PC-9 (cell line): ENCODE measurements around the gene MMP15. TPM values are rescaled to one million over a fixed set of nuclear protein-coding genes. Genes with fewer than 3 reads are reported as not detected.

Experiments used
- BruUV-seq: library from RNA; stranded (reverse); fragments of 400-500 nt; replicated peaks from 2 replicates; lab custom pipeline; 2021; lab: Mats Ljungman, UMichigan
- CTCF ChIA-PET: fragments of 300-600 bp; sonication (Branson Sonifier 250); formaldehyde crosslinking; loops from one replicate; lab custom pipeline; 2022; ENCODE audit warnings: antibody characterized with exemption; lab: Charles Lee
- POLR2A ChIA-PET: fragments of 300-600 bp; sonication (Branson Sonifier 250); formaldehyde crosslinking; loops from one replicate; lab custom pipeline; 2022; ENCODE audit warnings: antibody characterized with exemption; ENCODE audit not compliant: unreplicated experiment; lab: Charles Lee
- DNase-seq, 2 experiments: peaks; one replicate each; pipeline versions ENCODE4 v3.0.0 to v3.0.0-alpha.2; 2015 to 2022; ENCODE audit warnings: mixed read lengths in 1 of 2
- H2AFZ ChIP-seq: fragments of 200-600 bp; sonication (generic); 2 replicates; pipeline ENCODE4 v1.8.1; 2017; ENCODE audit warnings: antibody characterized with exemption
- H3F3A ChIP-seq: fragments of 200-600 bp; sonication (generic); 2 replicates; pipeline ENCODE4 v1.8.1; 2017; ENCODE audit warnings: antibody characterized with exemption, mild to moderate bottlenecking, low read depth; ENCODE audit not compliant: insufficient read depth
- H3K27ac ChIP-seq: fragments of 200-600 bp; sonication (generic); 2 replicates; pipeline ENCODE4 v1.6.1; 2016; ENCODE audit warnings: mixed run types
- H3K27me3 ChIP-seq: fragments of 200-600 bp; sonication (generic); 2 replicates; pipeline ENCODE4 v1.6.1; 2016; ENCODE audit warnings: low read depth, mixed run types; ENCODE audit not compliant: insufficient read depth
- H3K36me3 ChIP-seq: fragments of 200-600 bp; sonication (generic); 2 replicates; pipeline ENCODE4 v1.6.1; 2016; ENCODE audit warnings: low read depth, mixed run types
- H3K4me1 ChIP-seq: fragments of 200-600 bp; sonication (generic); replicated peaks from 2 replicates; pipeline ENCODE4 v1.6.1; 2016; ENCODE audit warnings: mixed run types; ENCODE audit not compliant: insufficient read depth
- H3K4me2 ChIP-seq: fragments of 200-600 bp; sonication (generic); 2 replicates; pipeline ENCODE4 v1.6.1; 2017; ENCODE audit warnings: mixed run types
- H3K4me3 ChIP-seq: fragments of 200-600 bp; sonication (generic); 2 replicates; pipeline ENCODE4 v1.6.1; 2016; ENCODE audit warnings: mixed run types
- H3K79me2 ChIP-seq: fragments of 200-600 bp; sonication (generic); 2 replicates; pipeline ENCODE4 v1.6.1; 2017; ENCODE audit warnings: low read depth, mixed run types
- H3K9me2 ChIP-seq: fragments of 200-600 bp; sonication (generic); 2 replicates; pipeline ENCODE4 v1.8.1; 2017; ENCODE audit warnings: mild to moderate bottlenecking; ENCODE audit not compliant: insufficient read depth
- H3K9me3 ChIP-seq: fragments of 200-600 bp; sonication (generic); 2 replicates; pipeline ENCODE4 v1.8.1; 2016; ENCODE audit warnings: low read depth; ENCODE audit not compliant: insufficient read depth
- H4K20me1 ChIP-seq: fragments of 200-600 bp; sonication (generic); 2 replicates; pipeline ENCODE4 v1.8.1; 2017; ENCODE audit not compliant: insufficient read depth
- EZH2 ChIP-seq: fragments of 200-600 bp; sonication (generic); IDR thresholded peaks from 2 replicates; pipeline ENCODE4 v1.8.0; 2017; ENCODE audit warnings: antibody characterized with exemption, low read depth
- intact Hi-C: fragments of 100-400 bp; cut with micrococcal nuclease; formaldehyde crosslinking; loops from one replicate; pipeline ENCODE4 v1.10.0; 2022; ENCODE audit not compliant: unreplicated experiment
- total RNA-seq: library from RNA; stranded (reverse); gene quantifications from 2 replicates; pipeline ENCODE4 v1.2.3, GENCODE V29; 2021
- TF ChIP-seq, protein P1 (sequence below): fragments of 200-600 bp; sonication (generic); conservative IDR thresholded peaks from 2 replicates; pipeline ENCODE4 v1.6.1; 2017; ENCODE audit warnings: mixed run types, antibody characterized with exemption, mild to moderate bottlenecking, moderate library complexity

The MMP15 gene
- total RNA-seq, 1 experiment from 2014 or later = 20.1 TPM

DNA sequence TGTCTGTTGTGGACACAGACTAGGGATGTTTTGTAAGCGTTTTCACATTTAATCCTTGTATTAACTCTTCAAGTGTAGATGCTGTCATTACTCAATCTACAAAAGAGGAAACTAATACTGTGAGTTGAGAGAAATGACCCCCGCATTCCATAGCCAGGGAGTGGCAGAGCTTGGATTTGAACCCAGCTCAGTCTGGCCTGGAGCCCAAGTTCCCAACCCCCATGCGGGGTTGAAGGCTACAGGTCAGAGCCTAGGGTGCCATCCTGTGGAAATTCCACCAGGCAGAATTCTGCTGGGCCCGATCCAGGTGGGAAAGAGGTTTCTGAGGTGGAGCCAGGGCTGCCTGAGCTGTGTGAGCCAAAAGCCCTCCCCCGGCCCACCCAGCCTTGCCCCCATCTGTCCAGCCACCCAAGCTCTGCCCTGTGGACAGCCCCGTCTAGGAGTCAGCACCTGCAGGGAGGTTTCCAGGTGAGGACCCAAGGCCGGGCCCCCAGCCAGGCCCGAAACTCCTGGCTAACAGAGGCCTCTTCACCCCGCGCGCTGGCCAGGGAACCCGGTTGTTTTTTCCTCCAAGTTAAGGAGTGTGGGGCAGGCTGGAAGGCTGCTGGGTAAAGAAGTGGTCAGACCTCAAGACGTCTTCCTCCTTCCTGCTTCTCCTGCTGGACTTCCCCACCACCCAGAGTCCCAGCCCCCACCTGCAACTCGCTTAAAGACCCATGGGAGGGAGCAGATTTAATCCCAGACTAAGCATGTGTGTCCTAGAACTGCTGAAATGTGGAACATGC lies 5.7 kb downstream of the MMP15 start:
- POLR2A ChIA-PET = no interaction called here
- peaks cover 4% of the 10 kb centered on the region; the same call in 1 of the 2 replicates for H3F3A ChIP-seq
- intact Hi-C loops = no loop called here
- no peaks in the 10 kb centered on the region for H3K36me3 ChIP-seq
- H3K9me3 ChIP-seq = no peaks in the 10 kb centered on the region
- H3K4me2 ChIP-seq = no peak overlapping the region
- no peaks in the 10 kb centered on the region for H3K27me3 ChIP-seq
- BruUV-seq = no TSS peak
- H3K79me2 ChIP-seq = 0 out of 2 replicates have a peak, but pooled peaks cover 15% of the 10 kb centered on the region
- H4K20me1 ChIP-seq = peaks cover 10% of the 10 kb centered on the region; the same call in 1 of the 2 replicates
- TF ChIP-seq EZH2 = no peak
- TF ChIP-seq, protein P1, sequence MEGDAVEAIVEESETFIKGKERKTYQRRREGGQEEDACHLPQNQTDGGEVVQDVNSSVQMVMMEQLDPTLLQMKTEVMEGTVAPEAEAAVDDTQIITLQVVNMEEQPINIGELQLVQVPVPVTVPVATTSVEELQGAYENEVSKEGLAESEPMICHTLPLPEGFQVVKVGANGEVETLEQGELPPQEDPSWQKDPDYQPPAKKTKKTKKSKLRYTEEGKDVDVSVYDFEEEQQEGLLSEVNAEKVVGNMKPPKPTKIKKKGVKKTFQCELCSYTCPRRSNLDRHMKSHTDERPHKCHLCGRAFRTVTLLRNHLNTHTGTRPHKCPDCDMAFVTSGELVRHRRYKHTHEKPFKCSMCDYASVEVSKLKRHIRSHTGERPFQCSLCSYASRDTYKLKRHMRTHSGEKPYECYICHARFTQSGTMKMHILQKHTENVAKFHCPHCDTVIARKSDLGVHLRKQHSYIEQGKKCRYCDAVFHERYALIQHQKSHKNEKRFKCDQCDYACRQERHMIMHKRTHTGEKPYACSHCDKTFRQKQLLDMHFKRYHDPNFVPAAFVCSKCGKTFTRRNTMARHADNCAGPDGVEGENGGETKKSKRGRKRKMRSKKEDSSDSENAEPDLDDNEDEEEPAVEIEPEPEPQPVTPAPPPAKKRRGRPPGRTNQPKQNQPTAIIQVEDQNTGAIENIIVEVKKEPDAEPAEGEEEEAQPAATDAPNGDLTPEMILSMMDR = no peak
- no peak overlapping the region for H2AFZ ChIP-seq
- DNase-seq = peak in 1 of 2 experiments; percentile 28
- no peak overlapping the region for H3K4me3 ChIP-seq
- H3K9me2 ChIP-seq = no peaks in the 10 kb centered on the region
- CTCF ChIA-PET = no interaction called here
- no peak overlapping the region for H3K27ac ChIP-seq
- peaks cover 6% of the 10 kb centered on the region; the same call in 1 of the 2 replicates for H3K4me1 ChIP-seq

DNA sequence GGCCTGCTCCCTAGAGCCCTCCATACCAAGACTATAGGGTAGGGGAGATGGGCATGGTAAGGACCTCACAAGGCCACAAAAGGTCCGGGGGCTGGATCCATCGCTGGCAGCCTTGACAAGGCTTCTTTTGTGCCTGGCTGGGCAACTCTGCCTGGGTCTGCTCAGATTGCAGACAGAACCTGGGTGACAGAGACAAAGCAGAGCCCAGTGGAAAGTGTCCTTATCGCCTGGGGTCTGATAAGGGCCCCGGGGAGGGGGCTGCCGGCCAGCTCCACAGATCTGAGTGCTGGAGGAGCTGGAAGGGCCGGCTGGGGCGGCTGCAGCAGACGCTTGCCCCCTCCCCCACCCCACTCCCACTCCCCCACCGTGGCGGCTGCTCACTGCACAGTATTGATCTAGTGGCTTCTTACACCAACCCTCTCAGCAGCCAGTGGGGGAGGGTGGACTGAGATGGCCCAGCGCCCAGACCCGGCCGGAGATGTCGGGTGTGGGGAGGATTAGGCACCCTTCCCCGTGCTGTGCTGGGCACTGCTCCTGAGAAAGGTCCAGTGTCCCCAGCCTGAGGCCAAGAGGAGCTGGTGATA lies 7.2 kb downstream of the MMP15 start:
- TF ChIP-seq, protein P1 = no peak
- no peak for TF ChIP-seq EZH2
- peaks cover 4% of the 10 kb centered on the region; the same call in 1 of the 2 replicates for H3K4me1 ChIP-seq
- 0 out of 2 replicates have a peak, but pooled peaks cover 8% of the 10 kb centered on the region for H3K79me2 ChIP-seq
- no peak overlapping the region for H3K4me2 ChIP-seq
- H2AFZ ChIP-seq = no peak overlapping the region
- peaks cover 9% of the 10 kb centered on the region; the same call in 1 of the 2 replicates for H4K20me1 ChIP-seq
- H3K9me3 ChIP-seq = no peaks in the 10 kb centered on the region
- CTCF ChIA-PET = no interaction called here
- H3K27me3 ChIP-seq = no peaks in the 10 kb centered on the region
- POLR2A ChIA-PET = no interaction called here
- no TSS peak for BruUV-seq
- intact Hi-C loops = no loop called here
- no peak overlapping the region for H3K4me3 ChIP-seq
- H3K27ac ChIP-seq = no peak overlapping the region
- peaks cover 2% of the 10 kb centered on the region; the same call in 1 of the 2 replicates for H3F3A ChIP-seq
- no peaks in the 10 kb centered on the region for H3K9me2 ChIP-seq
- H3K36me3 ChIP-seq = no peaks in the 10 kb centered on the region
- peak in 1 of 2 experiments; percentile 12 for DNase-seq

- POLR2A ChIA-PET = no interaction called here
Measured at GRCh38 chr16:58034128-58034685, 8.7 kb downstream of the MMP15 start.

More at GRCh38 chr16:58034128-58034685, 8.7 kb downstream of the MMP15 start:
- H3K27me3 ChIP-seq = no peaks in the 10 kb centered on the region
- H3K4me1 ChIP-seq = no peaks in the 10 kb centered on the region
- intact Hi-C loops = no loop called here
- H3F3A ChIP-seq = no peaks in the 10 kb centered on the region
- peaks cover 5% of the 10 kb centered on the region; the same call in 1 of the 2 replicates for H4K20me1 ChIP-seq
- no peak overlapping the region for H3K27ac ChIP-seq
- no peak overlapping the region for H2AFZ ChIP-seq
- H3K79me2 ChIP-seq = 0 out of 2 replicates have a peak, but pooled peaks cover 5% of the 10 kb centered on the region
- CTCF ChIA-PET = no interaction called here
- no peaks in the 10 kb centered on the region for H3K9me2 ChIP-seq
- peak in 1 of 2 experiments; percentile 6 for DNase-seq
- TF ChIP-seq EZH2 = no peak
- TF ChIP-seq, protein P1 = no peak
- no peaks in the 10 kb centered on the region for H3K9me3 ChIP-seq
- no TSS peak for BruUV-seq
- no peaks in the 10 kb centered on the region for H3K36me3 ChIP-seq
- H3K4me3 ChIP-seq = no peak overlapping the region
- H3K4me2 ChIP-seq = no peak overlapping the region
